SK-N-SH treated with all-trans-retinoic acid at 6 μM for 48 hours (cell line): ENCODE results near the gene SLC39A5.

Source experiments
- GLIS3 ChIP-seq: fragments of 250-450 bp; sonication (Bioruptor Pico); IDR thresholded peaks from 2 replicates; pipeline ENCODE4 v1.5.0; 2020; ENCODE audit warnings: mild to moderate bottlenecking, moderate library complexity
- RARB ChIP-seq: fragments of 250-450 bp; sonication (Bioruptor Pico); IDR thresholded peaks from 2 replicates; pipeline ENCODE4 v1.8.0; 2021; ENCODE audit warnings: mild to moderate bottlenecking, moderate library complexity
- ZFP30 ChIP-seq: fragments of 450-650 bp; formaldehyde crosslinking; IDR thresholded peaks from 2 replicates; pipeline ENCODE4 v1.5.0; 2022; ENCODE audit warnings: mild to moderate bottlenecking, moderate library complexity

DNA sequence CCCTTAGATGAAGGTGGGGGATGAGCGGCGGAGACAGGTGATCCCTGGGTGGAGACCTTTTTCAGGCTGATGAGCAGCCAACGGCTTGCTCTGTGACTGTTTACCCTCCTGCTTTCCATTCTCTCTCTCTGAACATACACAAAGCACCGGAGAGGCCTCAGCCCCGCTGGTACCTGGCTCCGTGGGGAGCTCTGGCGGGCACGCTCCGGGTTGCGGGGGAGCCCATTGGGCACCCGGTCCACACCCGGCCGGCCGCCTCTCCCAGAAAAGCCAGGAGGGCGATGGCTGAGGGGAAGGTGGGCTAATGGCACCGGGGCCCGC lies 41.1 kb upstream of the SLC39A5 start:
- TF ChIP-seq ZFP30 (CRISPR knock-in tag) (no peak), GLIS3 (CRISPR knock-in tag) (no peak), RARB (CRISPR knock-in tag) (no peak)
